ENCODE results near the gene DNAH1. TPM values are rescaled to one million over a fixed set of nuclear protein-coding genes. Genes with fewer than 3 reads are reported as not detected.

The DNAH1 gene
- total RNA-seq, 1 donor: 6.0 TPM

- DNase-seq (ENCODE audit: low read depth): peak; percentile 10
- peak; percentile 49 for TF ChIP-seq CTCF (IDR thresholded peaks at IDR 0.05; ENCODE audit: insufficient read depth, low read length)
- H3K4me3 ChIP-seq (ENCODE audit: low read depth, low read length): no peak overlapping the region
Observed at GRCh38 chr3:52385157-52385556, 69.0 kb downstream of the DNAH1 start.

GRCh38 chr3:52387481-52387880, 71.4 kb downstream of the DNAH1 start:
- H3K4me3 ChIP-seq (ENCODE audit: low read depth, low read length): no peak overlapping the region
- no peak for DNase-seq (ENCODE audit: low read depth)
- TF ChIP-seq CTCF (IDR thresholded peaks at IDR 0.05; ENCODE audit: insufficient read depth, low read length): no peak

GRCh38 chr3:52388348-52388821, 72.3 kb downstream of the DNAH1 start:
- no peak overlapping the region for H3K4me3 ChIP-seq (ENCODE audit: low read depth, low read length)
- TF ChIP-seq CTCF (IDR thresholded peaks at IDR 0.05; ENCODE audit: insufficient read depth, low read length): no peak
- no peak for DNase-seq (ENCODE audit: low read depth)

GRCh38 chr3:52388933-52389332, 72.8 kb downstream of the DNAH1 start:
- TF ChIP-seq CTCF (IDR thresholded peaks at IDR 0.05; ENCODE audit: insufficient read depth, low read length): peak; percentile 4
- no peak for DNase-seq (ENCODE audit: low read depth)
- no peak overlapping the region for H3K4me3 ChIP-seq (ENCODE audit: low read depth, low read length)

GRCh38 chr3:52391096-52391495, 75.0 kb downstream of the DNAH1 start:
- no peak for DNase-seq (ENCODE audit: low read depth)
- TF ChIP-seq CTCF (IDR thresholded peaks at IDR 0.05; ENCODE audit: insufficient read depth, low read length): no peak
- no peak overlapping the region for H3K4me3 ChIP-seq (ENCODE audit: low read depth, low read length)

- no peak overlapping the region for H3K4me3 ChIP-seq (ENCODE audit: low read depth, low read length)
- no peak for TF ChIP-seq CTCF (IDR thresholded peaks at IDR 0.05; ENCODE audit: insufficient read depth, low read length)
- DNase-seq (ENCODE audit: low read depth): no peak
Observed at GRCh38 chr3:52392216-52392930, 76.3 kb downstream of the DNAH1 start.
